HL-60 (cell line): Measurements from ENCODE around the gene BLNK.

Experiments
- CTCF ChIP-seq: IDR thresholded peaks from one replicate; pipeline ENCODE4 v1.5.1; 2011; ENCODE audit warnings: low read length, control low read depth, inconsistent platforms; ENCODE audit not compliant: insufficient read depth
- POLR2AphosphoS5 ChIP-seq: IDR thresholded peaks from 2 replicates; pipeline ENCODE4 v1.6.1; 2012; ENCODE audit warnings: low read depth
- SPI1 ChIP-seq: IDR thresholded peaks from 2 replicates; pipeline ENCODE4 v1.6.1; 2012; ENCODE audit warnings: low read depth, mild to moderate bottlenecking, borderline replicate concordance

- TF ChIP-seq CTCF (no peak), POLR2AphosphoS5 (no peak), SPI1 (no peak)
Observed at GRCh38 chr10:96188916-96189315, 82.5 kb downstream of the BLNK start.
